HepG2 (cell line): ENCODE measurements around the gene PTPRF. TPM values are rescaled to one million over a fixed set of nuclear protein-coding genes. Genes with fewer than 3 reads are reported as not detected.

ENCODE experiments used
- AHR ChIP-seq: IDR thresholded peaks from 2 replicates; pipeline ENCODE4 v1.6.1; 2018; ENCODE audit warnings: missing genetic modification reagents, missing compliant biosample characterization
- CBX2 ChIP-seq, 2 experiments: fragments of 200-600 bp in 1 of 2; sonication (generic); formaldehyde crosslinking in 1 of 2; IDR thresholded peaks; 2 replicates each; pipeline versions ENCODE4 v1.7.0 to v1.8.1; 2018 to 2022; ENCODE audit warnings: low read depth in 2 of 2, low read length in 1 of 2, mild to moderate bottlenecking in 1 of 2, missing genetic modification reagents in 1 of 2
- CEBPB ChIP-seq: IDR thresholded peaks from 2 replicates; pipeline ENCODE4 v1.6.1; 2011; ENCODE audit warnings: low read depth, low read length, improper control_type of control experiment, borderline replicate concordance
- EZH2 ChIP-seq: conservative IDR thresholded peaks from 2 replicates; pipeline ENCODE4 v1.6.1; 2012; ENCODE audit warnings: mild to moderate bottlenecking, low read depth, low read length, moderate library complexity
- GZF1 ChIP-seq: sonication (generic); formaldehyde crosslinking; IDR thresholded peaks from 2 replicates; pipeline ENCODE4 v1.5.1; 2020; ENCODE audit warnings: mild to moderate bottlenecking, missing genetic modification reagents
- HES4 ChIP-seq: sonication (generic); formaldehyde crosslinking; IDR thresholded peaks from 2 replicates; pipeline ENCODE4 v1.9.0; 2021; ENCODE audit warnings: mild to moderate bottlenecking, missing genetic modification reagents, borderline replicate concordance
- HMG20A ChIP-seq: IDR thresholded peaks from 2 replicates; pipeline ENCODE4 v1.6.1; 2016; ENCODE audit warnings: borderline replicate concordance
- KLF6 ChIP-seq: IDR thresholded peaks from 2 replicates; pipeline ENCODE4 v1.8.0; 2016; ENCODE audit warnings: missing biosample characterization, missing genetic modification reagents
- MAFF ChIP-seq: IDR thresholded peaks from 2 replicates; pipeline ENCODE4 v1.6.1; 2011; ENCODE audit warnings: low read depth, low read length, improper control_type of control experiment
- PHB2 ChIP-seq: fragments of 450-650 bp; IDR thresholded peaks from 2 replicates; pipeline ENCODE4 v1.6.1; 2018; ENCODE audit not compliant: partially characterized antibody
- TBP ChIP-seq: sonication (generic); formaldehyde crosslinking; IDR thresholded peaks from 2 replicates; pipeline ENCODE4 v1.5.0; 2020; ENCODE audit warnings: missing genetic modification reagents
- ZFP41 ChIP-seq: sonication (generic); formaldehyde crosslinking; IDR thresholded peaks from 2 replicates; pipeline ENCODE4 v1.4.0; 2020; ENCODE audit warnings: mild to moderate bottlenecking, missing genetic modification reagents, borderline replicate concordance
- ZMYM2 ChIP-seq: sonication (generic); formaldehyde crosslinking; IDR thresholded peaks from 2 replicates; pipeline ENCODE4 v1.8.0; 2022; ENCODE audit warnings: mild to moderate bottlenecking, missing genetic modification reagents
- ZNF333 ChIP-seq: sonication (generic); formaldehyde crosslinking; IDR thresholded peaks from 2 replicates; pipeline ENCODE4 v1.4.0; 2020; ENCODE audit warnings: mild to moderate bottlenecking, missing genetic modification reagents, borderline replicate concordance
- ZNF547 ChIP-seq: sonication (generic); formaldehyde crosslinking; IDR thresholded peaks from 2 replicates; pipeline ENCODE4 v1.5.1; 2020; ENCODE audit warnings: mild to moderate bottlenecking, missing genetic modification reagents
- ZNF652 ChIP-seq: IDR thresholded peaks from 2 replicates; pipeline ENCODE4 v1.6.1; 2016; ENCODE audit warnings: low read depth, borderline replicate concordance
- ZSCAN9 ChIP-seq: IDR thresholded peaks from 2 replicates; pipeline ENCODE4 v1.6.1; 2016; ENCODE audit warnings: borderline replicate concordance
- polyA plus RNA-seq, 8 experiments: library from polyadenylated mRNA; depleted of rRNA in 3 of 8; stranded (reverse) in 7 of 8; unstranded in 1 of 8; fragments of >200 nt; fragmentation: Illumina TruSeq in 4 of 8; extraction: Trizol in 4 of 8; gene quantifications; 2 replicates each; pipeline versions ENCODE4 v1.2.1 to v1.2.3, GENCODE V29; 2011 to 2016; ENCODE audit warnings: low read depth in 4 of 8, missing spikeins in 1 of 8, mixed read lengths in 1 of 8; ENCODE audit not compliant: insufficient read depth in 1 of 8
- total RNA-seq, 5 experiments: library from RNA; depleted of rRNA; stranded (reverse); fragments of >200 nt; fragmentation: Illumina TruSeq; extraction: Trizol; gene quantifications; 2 replicates each; pipeline ENCODE4 v1.2.3, GENCODE V29; 2016; ENCODE audit warnings: low read depth in 1 of 5
- TF ChIP-seq, protein P1 (sequence below): sonication (generic); formaldehyde crosslinking; IDR thresholded peaks from 2 replicates; pipeline ENCODE4 v1.8.0; 2022; ENCODE audit warnings: low read depth, missing genetic modification reagents
- TF ChIP-seq, protein P2 (sequence below): IDR thresholded peaks from 2 replicates; pipeline ENCODE4 v1.4.0; 2020; ENCODE audit warnings: mild to moderate bottlenecking, missing genetic modification reagents
- TF ChIP-seq, protein P3 (sequence below): sonication (generic); formaldehyde crosslinking; IDR thresholded peaks from 2 replicates; pipeline ENCODE4 v1.5.0; 2020; ENCODE audit warnings: missing genetic modification reagents
- TF ChIP-seq, protein P4 (sequence below): sonication (generic); formaldehyde crosslinking; IDR thresholded peaks from 2 replicates; pipeline ENCODE4 v1.8.1; 2022; ENCODE audit warnings: low read depth, mild to moderate bottlenecking, missing genetic modification reagents

PTPRF gene
- total and polyA plus RNA-seq, 2 of the 13 experiments (the other 11 are each of a cell fraction or from before 2014, with no cell fraction given), result 55.9 to 167 TPM

DNA sequence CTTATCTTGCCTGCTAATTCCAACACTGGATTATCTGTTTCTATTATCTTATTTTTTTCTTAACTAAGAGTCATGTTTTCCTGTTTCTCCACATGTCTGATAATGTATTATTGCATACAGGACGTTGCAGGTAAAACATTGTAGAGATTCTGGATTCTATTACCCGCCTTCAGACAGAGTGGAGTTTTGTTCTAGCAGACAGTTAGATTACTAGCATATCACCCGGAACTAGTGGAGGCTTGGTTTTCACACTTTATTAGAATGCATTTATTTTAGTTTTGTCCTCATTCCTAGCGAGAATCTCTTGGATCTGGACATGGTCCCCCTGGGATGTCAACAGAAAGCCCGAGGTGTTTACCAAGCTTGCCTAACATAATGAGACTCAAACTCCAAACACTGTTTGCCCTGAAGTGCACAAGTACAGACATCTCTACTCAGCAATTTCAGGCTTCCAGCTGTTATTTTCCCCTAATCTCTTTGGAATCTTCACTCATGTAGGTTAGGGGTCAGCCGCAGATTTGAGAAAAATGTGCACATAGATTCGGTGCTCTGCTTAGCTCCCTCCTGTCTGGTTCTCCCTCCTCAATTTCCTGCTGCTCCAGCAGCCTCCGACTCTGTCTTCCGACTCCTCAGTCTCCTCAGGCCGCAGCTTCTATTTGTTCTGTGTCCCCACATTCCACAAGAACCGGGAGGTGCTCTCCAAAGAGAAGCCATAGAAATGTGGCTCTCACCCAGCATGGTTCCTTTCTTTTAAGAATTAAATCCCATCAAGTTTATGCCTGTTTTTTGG lies 36.8 kb upstream of the PTPRF start (continued):
- TF ChIP-seq ZMYM2 (CRISPR knock-in tag) (no peak), HES4 (no peak), CBX2 (IDR thresholded peaks at IDR 0.05; ENCODE audit: low read depth, low read length) (no peak), CBX2 (CRISPR knock-in tag; IDR thresholded peaks at IDR 0.05; ENCODE audit: low read depth) (no peak), ZSCAN9 (CRISPR knock-in tag) (no peak), MAFF (peak; percentile 85), EZH2 (no peak), ZFP41 (CRISPR knock-in tag) (no peak), AHR (no peak), ZNF547 (CRISPR knock-in tag) (no peak), ZNF652 (CRISPR knock-in tag) (no peak), TBP (no peak), HMG20A (no peak), KLF6 (CRISPR knock-in tag) (no peak), GZF1 (CRISPR knock-in tag) (no peak), PHB2 (no peak), CEBPB (peak; percentile 81; the same call in 1 of the 2 replicates), ZNF333 (CRISPR knock-in tag) (no peak)
- TF ChIP-seq, protein P1, sequence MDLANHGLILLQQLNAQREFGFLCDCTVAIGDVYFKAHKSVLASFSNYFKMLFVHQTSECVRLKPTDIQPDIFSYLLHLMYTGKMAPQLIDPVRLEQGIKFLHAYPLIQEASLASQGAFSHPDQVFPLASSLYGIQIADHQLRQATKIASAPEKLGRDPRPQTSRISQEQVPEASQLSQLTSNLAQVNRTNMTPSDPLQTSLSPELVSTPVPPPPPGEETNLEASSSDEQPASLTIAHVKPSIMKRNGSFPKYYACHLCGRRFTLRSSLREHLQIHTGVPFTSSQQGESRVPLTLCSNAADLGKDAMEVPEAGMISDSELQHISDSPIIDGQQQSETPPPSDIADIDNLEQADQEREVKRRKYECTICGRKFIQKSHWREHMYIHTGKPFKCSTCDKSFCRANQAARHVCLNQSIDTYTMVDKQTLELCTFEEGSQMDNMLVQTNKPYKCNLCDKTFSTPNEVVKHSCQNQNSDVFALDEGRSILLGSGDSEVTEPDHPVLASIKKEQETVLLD, result no peak
- TF ChIP-seq, protein P2, sequence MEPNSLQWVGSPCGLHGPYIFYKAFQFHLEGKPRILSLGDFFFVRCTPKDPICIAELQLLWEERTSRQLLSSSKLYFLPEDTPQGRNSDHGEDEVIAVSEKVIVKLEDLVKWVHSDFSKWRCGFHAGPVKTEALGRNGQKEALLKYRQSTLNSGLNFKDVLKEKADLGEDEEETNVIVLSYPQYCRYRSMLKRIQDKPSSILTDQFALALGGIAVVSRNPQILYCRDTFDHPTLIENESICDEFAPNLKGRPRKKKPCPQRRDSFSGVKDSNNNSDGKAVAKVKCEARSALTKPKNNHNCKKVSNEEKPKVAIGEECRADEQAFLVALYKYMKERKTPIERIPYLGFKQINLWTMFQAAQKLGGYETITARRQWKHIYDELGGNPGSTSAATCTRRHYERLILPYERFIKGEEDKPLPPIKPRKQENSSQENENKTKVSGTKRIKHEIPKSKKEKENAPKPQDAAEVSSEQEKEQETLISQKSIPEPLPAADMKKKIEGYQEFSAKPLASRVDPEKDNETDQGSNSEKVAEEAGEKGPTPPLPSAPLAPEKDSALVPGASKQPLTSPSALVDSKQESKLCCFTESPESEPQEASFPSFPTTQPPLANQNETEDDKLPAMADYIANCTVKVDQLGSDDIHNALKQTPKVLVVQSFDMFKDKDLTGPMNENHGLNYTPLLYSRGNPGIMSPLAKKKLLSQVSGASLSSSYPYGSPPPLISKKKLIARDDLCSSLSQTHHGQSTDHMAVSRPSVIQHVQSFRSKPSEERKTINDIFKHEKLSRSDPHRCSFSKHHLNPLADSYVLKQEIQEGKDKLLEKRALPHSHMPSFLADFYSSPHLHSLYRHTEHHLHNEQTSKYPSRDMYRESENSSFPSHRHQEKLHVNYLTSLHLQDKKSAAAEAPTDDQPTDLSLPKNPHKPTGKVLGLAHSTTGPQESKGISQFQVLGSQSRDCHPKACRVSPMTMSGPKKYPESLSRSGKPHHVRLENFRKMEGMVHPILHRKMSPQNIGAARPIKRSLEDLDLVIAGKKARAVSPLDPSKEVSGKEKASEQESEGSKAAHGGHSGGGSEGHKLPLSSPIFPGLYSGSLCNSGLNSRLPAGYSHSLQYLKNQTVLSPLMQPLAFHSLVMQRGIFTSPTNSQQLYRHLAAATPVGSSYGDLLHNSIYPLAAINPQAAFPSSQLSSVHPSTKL (CRISPR knock-in tag), result peak; percentile 56; the same call in 1 of the 2 replicates
- TF ChIP-seq, protein P3, sequence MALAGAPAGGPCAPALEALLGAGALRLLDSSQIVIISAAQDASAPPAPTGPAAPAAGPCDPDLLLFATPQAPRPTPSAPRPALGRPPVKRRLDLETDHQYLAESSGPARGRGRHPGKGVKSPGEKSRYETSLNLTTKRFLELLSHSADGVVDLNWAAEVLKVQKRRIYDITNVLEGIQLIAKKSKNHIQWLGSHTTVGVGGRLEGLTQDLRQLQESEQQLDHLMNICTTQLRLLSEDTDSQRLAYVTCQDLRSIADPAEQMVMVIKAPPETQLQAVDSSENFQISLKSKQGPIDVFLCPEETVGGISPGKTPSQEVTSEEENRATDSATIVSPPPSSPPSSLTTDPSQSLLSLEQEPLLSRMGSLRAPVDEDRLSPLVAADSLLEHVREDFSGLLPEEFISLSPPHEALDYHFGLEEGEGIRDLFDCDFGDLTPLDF, result 0 out of 2 replicates have a peak, but pooled peaks have one; percentile 29
- TF ChIP-seq, protein P4, sequence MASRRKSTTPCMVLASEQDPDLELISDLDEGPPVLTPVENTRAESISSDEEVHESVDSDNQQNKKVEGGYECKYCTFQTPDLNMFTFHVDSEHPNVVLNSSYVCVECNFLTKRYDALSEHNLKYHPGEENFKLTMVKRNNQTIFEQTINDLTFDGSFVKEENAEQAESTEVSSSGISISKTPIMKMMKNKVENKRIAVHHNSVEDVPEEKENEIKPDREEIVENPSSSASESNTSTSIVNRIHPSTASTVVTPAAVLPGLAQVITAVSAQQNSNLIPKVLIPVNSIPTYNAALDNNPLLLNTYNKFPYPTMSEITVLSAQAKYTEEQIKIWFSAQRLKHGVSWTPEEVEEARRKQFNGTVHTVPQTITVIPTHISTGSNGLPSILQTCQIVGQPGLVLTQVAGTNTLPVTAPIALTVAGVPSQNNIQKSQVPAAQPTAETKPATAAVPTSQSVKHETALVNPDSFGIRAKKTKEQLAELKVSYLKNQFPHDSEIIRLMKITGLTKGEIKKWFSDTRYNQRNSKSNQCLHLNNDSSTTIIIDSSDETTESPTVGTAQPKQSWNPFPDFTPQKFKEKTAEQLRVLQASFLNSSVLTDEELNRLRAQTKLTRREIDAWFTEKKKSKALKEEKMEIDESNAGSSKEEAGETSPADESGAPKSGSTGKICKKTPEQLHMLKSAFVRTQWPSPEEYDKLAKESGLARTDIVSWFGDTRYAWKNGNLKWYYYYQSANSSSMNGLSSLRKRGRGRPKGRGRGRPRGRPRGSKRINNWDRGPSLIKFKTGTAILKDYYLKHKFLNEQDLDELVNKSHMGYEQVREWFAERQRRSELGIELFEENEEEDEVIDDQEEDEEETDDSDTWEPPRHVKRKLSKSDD (CRISPR knock-in tag), result no peak
